Posterior vena cava (tissue), 2 donors: ENCODE data around the gene CCDC28B. TPM values are rescaled to one million over a fixed set of nuclear protein-coding genes. Genes with fewer than 3 reads are reported as not detected.
A peak's percentile ranks its signal among the peaks of the same experiment; 100 is the strongest.

Source experiments
- DNase-seq: peaks from one replicate; pipeline ENCODE4 v3.0.0-alpha.2; 2020; ENCODE audit warnings: low spot score
- intact Hi-C, 2 donors: fragments of 100-400 bp; cut with DNase I; formaldehyde crosslinking; loops; one replicate each; pipeline versions ENCODE4 v1.14.1 to v1.14.2; 2022 to 2023
- total RNA-seq, 2 donors: library from RNA; stranded (reverse); fragmentation: NEBNext Ultra II Directional; extraction: Animal tissue kit (Norgen Biotek cat#: 25700); gene quantifications; one replicate each; pipeline ENCODE4 v1.2.1, GENCODE V29; 2021
- donor health status: DM: yes; HTN: yes; CAD: no.
- donor health status: DM: yes; HTN: yes; CAD: no.

The CCDC28B gene
- total RNA-seq, 2 donors from 2014 or later = 7.5 to 8.3 TPM

GRCh38 chr1:32216566-32216965, 16.2 kb downstream of the CCDC28B start:
- DNase-seq = no peak
- intact Hi-C loops = no loop called here

- DNase-seq = no peak
- intact Hi-C loops = no loop called here
Measured at GRCh38 chr1:32219022-32219421, 18.6 kb downstream of the CCDC28B start.

- intact Hi-C loops = no loop called here
- no peak for DNase-seq
Measured at GRCh38 chr1:32220746-32221580, 20.6 kb downstream of the CCDC28B start.

GRCh38 chr1:32221581-32221979, 21.2 kb downstream of the CCDC28B start:
- DNase-seq = no peak
- intact Hi-C loops = no loop called here

- intact Hi-C loops = no loop called here
Measured at GRCh38 chr1:32221980-32222755, 21.8 kb downstream of the CCDC28B start, which contains the start of the genes EIF3I and TMEM234. EIF3I (plus strand) TSS chr1:32222407; CDS start chr1:32222442, 35 bp downstream. TMEM234 (minus strand) TSS chr1:32222353; CDS start chr1:32222322, 31 bp downstream.

GRCh38 chr1:32223683-32224082, 23.3 kb downstream of the CCDC28B start:
- intact Hi-C loops = no loop called here
- no peak for DNase-seq

More at GRCh38 chr1:32221980-32222755, 21.8 kb downstream of the CCDC28B start, which contains the start of the genes EIF3I and TMEM234:
- peak; percentile 98 for DNase-seq

GRCh38 chr1:32224285-32224684, 23.9 kb downstream of the CCDC28B start:
- no peak for DNase-seq
- intact Hi-C loops = no loop called here

GRCh38 chr1:32228771-32229170, 28.4 kb downstream of the CCDC28B start:
- no peak for DNase-seq
- intact Hi-C loops = no loop called here

- no peak for DNase-seq
- intact Hi-C loops = no loop called here
Measured at GRCh38 chr1:32231843-32232432, 31.5 kb downstream of the CCDC28B start.

- DNase-seq = no peak
- intact Hi-C loops = no loop called here
Measured at GRCh38 chr1:32232558-32233304, 32.3 kb downstream of the CCDC28B start.

GRCh38 chr1:32234792-32235191, 34.4 kb downstream of the CCDC28B start:
- no peak for DNase-seq
- intact Hi-C loops = no loop called here

- intact Hi-C loops = no loop called here
- no peak for DNase-seq
Measured at GRCh38 chr1:32239337-32239736, 38.9 kb downstream of the CCDC28B start.

- no peak for DNase-seq
- intact Hi-C loops = no loop called here
Measured at GRCh38 chr1:32239790-32240139, 39.4 kb downstream of the CCDC28B start.

GRCh38 chr1:32240140-32240951, 40.0 kb downstream of the CCDC28B start:
- DNase-seq = peak; percentile 90
- intact Hi-C loops = no loop called here

- DNase-seq = peak; percentile 88
- intact Hi-C loops = no loop called here
Measured at GRCh38 chr1:32241001-32241763, 40.8 kb downstream of the CCDC28B start.

GRCh38 chr1:32242341-32242851, 42.0 kb downstream of the CCDC28B start:
- DNase-seq = no peak
- intact Hi-C loops = no loop called here

GRCh38 chr1:32246888-32247273, 46.5 kb downstream of the CCDC28B start, which contains the start of gene FAM167B:
FAM167B (plus strand) TSS chr1:32247222; CDS start chr1:32247422, 200 bp downstream.
- intact Hi-C loops = no loop called here
- DNase-seq = peak; percentile 86
